Activated CD8-positive, alpha-beta memory T cell treated with anti-CD3 and anti-CD28 coated beads, Interleukin-2, amount 50 U/mL, for 24 hours (primary cell): ENCODE measurements around the gene GGN.
"Not testable (repeated sequence)": the region's sequence is repeated elsewhere in the genome, so short reads cannot be mapped to it uniquely, and the experiment has no call there.

Source experiments
- DNase-seq: peaks from one replicate; pipeline ENCODE4 v3.0.0-alpha.2; 2020; ENCODE audit errors: extremely low read depth

GGN gene

GRCh38 chr19:38386300-38386970 lies 1.4 kb downstream of the GGN start:
- DNase-seq = no peak

DNA sequence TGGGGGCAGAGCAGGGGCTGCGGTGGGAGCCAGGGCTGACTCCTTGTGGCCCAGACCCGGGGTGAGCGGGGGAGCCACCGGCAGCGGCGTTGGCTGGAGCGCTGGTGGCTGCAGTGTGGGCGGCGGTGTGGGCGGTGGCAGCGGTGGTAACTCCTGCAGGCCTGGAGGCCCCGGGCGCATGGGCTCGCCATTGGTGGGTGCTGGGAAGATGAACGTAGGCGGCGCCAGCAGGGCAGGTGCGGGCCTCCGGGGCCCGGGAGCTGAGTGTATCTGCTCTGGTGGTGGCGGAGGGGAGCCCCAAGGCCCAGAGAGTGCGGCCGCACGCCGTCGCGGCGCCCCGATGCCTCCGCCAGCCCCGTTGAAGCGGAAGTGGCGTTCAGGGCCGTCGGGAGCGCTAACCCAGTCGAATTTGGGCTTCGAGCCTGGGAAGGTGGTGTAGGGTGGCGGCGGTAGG lies 2.0 kb downstream of the GGN start:
- no peak for DNase-seq

DNA sequence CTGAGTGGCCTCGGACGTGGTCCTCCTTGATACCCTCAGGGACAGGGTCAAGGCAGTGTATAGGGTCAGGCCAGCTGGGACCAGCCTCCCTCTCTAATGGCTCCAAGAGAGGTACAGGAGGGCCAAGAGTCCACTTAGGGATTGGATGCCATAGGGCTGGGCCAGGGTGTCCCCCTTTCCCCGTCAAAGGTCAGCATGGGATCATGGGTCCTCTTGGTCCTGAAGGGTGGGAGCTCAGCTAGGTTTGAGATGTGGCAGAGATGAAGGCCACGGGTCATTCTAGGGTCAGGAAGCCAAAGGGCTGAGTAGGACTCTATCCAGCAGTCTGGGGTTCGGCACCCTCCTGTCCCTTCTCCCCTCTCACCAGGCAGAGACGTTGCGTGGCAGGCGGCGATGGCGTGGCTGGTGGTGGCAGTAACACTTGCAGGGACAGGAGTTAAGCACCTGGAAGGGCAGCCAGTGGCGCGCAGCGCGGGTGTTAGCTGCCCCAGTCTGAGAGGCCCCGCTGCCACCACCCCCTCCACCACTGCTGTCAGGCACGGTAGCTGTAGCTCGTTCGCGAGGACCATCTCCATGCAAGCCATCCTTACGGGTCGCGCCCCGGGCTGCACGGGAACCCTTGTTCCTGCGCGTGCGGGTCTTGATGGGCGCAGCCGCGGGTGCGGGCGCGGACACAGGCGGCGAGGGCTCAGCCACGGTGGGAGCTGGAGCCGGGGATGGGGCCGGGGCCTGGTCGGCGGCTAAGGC lies 2.6 kb downstream of the GGN start:
- DNase-seq = no peak

DNA sequence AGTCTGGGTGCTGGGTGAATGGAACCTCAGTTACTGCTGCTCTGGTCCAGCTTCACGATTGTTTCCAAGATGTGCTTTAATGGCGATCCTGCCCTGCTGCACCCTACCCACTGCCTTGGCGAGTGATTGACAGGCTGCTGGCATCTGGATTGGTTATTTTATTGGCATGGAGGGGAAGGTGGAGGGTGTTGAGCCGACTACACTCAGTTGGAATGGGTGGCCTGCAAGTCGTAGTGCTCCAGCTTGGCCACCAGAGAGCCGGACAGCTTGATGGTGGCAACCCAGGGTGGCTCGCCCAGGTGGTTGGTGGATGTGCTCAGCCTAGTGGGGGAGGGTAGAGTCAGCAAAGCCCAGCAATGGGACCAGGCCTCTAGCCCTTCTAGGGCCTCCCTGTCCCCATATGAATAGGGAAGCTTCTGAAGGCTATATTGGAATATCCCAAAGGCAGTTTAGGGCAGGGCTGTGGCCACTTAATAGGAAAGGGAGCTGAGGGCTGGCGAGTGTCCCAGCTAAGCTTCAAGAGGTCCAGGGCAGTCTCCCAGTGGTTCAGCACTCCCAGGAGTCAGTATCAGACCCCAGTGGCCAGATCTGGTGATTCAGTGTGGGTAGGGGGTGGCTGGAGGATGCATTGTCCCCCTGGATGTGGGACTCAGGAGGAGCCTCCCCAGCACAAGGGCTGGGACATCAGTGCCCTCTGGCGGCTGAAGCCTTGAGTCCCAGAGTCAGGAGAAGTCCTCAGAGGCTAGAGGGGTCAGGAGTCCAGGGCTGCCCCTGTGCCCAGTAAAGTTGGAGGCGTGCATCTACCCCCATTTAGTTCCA lies 3.4 kb downstream of the GGN start:
- no peak for DNase-seq

- no peak for DNase-seq
These were observed 4.1 kb downstream of the GGN start for GRCh38 chr19:38383743-38384142.

- DNase-seq = no peak
These were observed 4.7 kb downstream of the GGN start for GRCh38 chr19:38383184-38383583.

- DNase-seq = no peak
These were observed 6.7 kb downstream of the GGN start for GRCh38 chr19:38381138-38381537.

DNA sequence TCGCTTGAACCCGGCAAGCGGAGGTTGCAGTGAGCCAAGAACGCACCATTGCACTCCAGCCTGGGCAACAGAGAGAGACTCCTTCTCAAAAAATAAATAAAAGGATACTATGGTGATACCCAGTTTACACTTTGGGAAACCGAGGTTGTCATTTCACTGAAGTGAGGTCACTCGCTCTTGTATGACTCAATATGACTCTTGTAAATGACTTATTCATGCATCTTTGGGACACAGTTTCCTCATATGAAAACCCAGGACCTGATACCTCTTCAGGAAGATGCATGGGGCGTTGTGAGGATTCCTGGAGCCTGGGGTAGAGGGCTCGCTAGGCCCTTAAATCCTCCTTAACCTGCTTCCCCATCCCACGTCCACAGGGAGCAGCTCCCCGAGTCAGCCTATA lies 9.0 kb downstream of the GGN start:
- no peak for DNase-seq

DNA sequence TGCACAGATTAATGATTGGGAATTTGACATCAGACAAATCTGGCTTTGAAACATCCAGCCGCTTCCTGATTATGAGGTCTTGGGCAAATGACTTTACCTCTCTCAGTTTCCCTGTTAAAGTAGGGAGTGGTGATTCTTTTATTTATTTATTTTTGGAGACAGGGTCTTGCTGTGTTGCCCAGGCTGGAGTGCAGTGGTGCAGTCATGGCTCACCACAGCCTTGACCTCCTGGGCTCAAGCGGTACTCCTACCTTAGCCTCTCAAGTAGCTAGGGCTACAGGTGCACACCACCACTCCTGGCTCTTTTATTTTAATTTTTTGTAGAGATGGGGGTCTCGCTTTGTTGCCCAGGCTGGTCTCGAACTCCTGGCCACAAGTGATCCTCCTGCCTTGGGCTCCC lies 10.8 kb downstream of the GGN start:
- no peak for DNase-seq

DNA sequence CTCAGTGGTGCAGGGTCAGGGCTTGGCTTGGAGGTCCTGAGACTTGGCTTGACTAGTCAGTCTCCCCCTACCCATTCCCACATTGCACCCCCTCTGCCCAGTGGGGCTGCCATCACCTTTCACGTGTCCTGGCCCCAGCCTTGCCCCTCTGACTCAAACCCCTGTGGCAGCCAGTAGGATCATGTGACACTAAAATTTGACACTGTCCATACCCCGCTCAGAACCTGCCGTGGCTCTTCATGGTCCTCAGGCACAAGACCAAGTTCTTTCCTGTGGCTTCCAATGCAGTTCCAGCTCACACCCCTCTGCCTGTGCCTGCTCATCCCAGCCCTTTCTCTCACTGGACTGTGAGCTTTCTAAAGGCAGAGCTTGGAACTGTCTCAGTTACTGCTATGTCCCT lies 11.3 kb downstream of the GGN start:
- DNase-seq = no peak

GRCh38 chr19:38375748-38376147 lies 12.1 kb downstream of the GGN start:
- no peak for DNase-seq

DNA sequence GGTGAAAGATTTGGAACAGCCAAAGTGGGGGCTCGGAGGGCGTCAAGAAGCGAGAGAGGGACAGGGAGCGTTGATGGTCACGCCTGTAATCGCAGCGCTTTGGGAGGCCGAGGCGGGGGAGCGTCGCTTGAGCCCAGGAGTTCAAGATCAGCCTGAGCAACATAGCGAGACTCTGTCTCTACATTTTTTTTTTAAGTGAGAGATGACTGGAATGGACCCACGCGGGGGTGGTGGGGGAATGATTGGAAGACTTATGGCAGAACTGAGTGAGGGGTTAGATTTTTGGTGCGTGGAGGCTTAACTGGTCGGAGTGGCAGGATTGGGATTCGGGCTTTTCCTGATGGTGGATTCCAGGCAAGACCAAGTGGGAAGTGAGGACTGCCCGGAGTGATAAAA lies 12.7 kb downstream of the GGN start:
- no peak for DNase-seq

- peak; percentile 95 for DNase-seq
These were observed 13.3 kb downstream of the GGN start, which contains the start of gene PSMD8 for GRCh38 chr19:38374332-38375097. Gene PSMD8, plus strand, starts transcription at chr19:38374571. Its CDS starts 31 bp downstream, at chr19:38374602.

- no peak for DNase-seq
These were observed 13.9 kb downstream of the GGN start for GRCh38 chr19:38373907-38374331.

DNA sequence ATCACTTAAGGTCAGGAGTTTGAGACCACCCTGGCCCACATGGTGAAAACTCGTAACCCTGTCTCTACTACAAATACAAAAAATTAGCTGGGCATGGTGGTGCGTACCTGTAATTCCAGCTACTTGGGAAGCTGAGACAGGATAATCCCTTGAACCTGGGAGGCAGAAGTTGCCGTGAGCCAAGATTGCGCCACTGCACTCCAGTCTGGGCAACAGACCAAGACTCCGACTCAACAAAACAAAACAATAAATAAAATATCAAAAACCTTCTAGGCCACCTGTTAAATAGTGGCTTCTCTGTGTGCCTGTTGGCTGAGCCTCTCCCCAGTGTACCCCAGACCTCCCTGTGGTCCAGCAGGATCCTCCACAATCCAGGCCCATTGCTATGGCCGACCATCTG lies 16.8 kb downstream of the GGN start:
- no peak for DNase-seq

GRCh38 chr19:38370299-38370698 lies 17.5 kb downstream of the GGN start:
- DNase-seq = no peak

- DNase-seq = no peak
These were observed 18.2 kb downstream of the GGN start for GRCh38 chr19:38369584-38369983.

DNA sequence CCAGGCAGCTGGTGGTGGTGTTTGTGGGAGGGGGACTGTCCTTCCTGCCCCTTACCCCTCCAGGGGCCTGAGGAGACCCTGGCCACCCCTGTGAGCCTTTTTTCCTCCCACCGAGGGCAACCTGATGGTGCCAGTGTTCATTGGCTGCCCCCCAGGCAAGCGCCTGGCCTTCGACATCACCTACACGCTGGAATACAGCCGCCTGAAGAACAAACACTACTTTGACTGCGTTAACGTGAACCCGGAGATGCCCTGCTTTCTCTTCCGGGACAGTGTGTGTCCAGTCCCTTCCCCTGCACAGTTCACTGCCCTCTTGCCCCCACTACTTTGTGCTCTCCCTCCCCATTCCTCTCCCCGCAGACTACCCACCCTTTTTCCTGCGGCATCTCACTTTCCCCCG lies 20.8 kb downstream of the GGN start:
- no peak for DNase-seq

DNA sequence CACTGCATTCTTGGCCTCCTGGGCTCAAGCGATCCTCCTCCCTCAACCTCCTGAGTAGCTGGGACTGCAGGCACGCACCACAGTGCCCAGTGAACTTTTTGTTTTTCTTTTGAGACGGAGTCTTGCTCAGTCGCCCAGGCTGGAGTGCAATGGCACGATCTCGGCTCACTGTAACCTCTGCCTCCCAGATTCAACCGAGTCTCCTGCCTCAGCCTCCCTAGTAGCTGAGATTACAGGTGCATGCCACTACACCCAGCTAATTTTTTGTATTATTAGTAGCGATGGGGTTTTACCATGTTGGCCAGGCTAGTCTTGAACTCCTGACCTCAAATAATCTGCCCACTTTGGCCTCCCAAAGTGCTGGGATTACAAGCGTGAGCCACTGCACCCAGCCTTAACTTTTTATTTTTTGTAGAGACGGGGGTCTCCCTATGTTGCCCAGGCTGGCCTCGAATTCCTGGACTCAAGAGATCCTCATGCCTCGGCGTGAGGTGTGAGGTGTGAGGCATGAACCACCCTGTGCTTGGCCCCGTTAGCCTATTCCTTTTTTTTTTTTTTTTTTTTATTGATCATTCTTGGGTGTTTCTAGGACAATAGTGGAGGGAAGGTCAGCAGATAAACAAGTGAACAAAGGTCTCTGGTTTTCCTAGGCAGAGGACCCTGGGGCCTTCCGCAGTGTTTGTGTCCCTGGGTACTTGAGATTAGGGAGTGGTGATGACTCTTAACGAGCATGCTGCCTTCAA lies 24.7 kb downstream of the GGN start:
- DNase-seq = not testable (repeated sequence)

- DNase-seq = peak; percentile 63
These were observed 25.5 kb downstream of the GGN start for GRCh38 chr19:38362076-38362945.
